HG03354 (cell line): ENCODE measurements around the gene SOS1.
"Not testable (repeated sequence)": the region's sequence is repeated elsewhere in the genome, so short reads cannot be mapped to it uniquely, and the experiment has no call there.

Experiments used
- ATAC-seq: cut with Tn5 transposase; IDR thresholded peaks from one replicate; pipeline ENCODE4 v1.9.1; 2021; ENCODE audit warnings: mild to moderate bottlenecking; ENCODE audit not compliant: unreplicated experiment, poor library complexity, severe bottlenecking

Gene SOS1

GRCh38 chr2:39120771-39121522 is at the start of gene SOS1:
Gene SOS1, minus strand, starts transcription at chr2:39121051. Its CDS starts 629 bp downstream, at chr2:39120422.
- peak; percentile 50 for ATAC-seq

GRCh38 chr2:39164089-39164488 is 43.2 kb upstream of the SOS1 start:
- no peak for ATAC-seq

- ATAC-seq, result no peak
Observed at GRCh38 chr2:39160982-39161381, 40.1 kb upstream of the SOS1 start.

- no peak for ATAC-seq
Observed at GRCh38 chr2:39159283-39159682, 38.4 kb upstream of the SOS1 start.

- ATAC-seq, result no peak
Observed at GRCh38 chr2:39158351-39158750, 37.5 kb upstream of the SOS1 start.

GRCh38 chr2:39156846-39157245 is 36.0 kb upstream of the SOS1 start:
- ATAC-seq, result no peak

- ATAC-seq, result no peak
Observed at GRCh38 chr2:39156107-39156506, 35.3 kb upstream of the SOS1 start.

GRCh38 chr2:39155573-39155972 is 34.7 kb upstream of the SOS1 start:
- not testable (repeated sequence) for ATAC-seq

- no peak for ATAC-seq
Observed at GRCh38 chr2:39154944-39155343, 34.1 kb upstream of the SOS1 start.

GRCh38 chr2:39153312-39153711 is 32.5 kb upstream of the SOS1 start:
- ATAC-seq, result no peak

GRCh38 chr2:39152504-39152903 is 31.7 kb upstream of the SOS1 start:
- ATAC-seq, result no peak

- no peak for ATAC-seq
Observed at GRCh38 chr2:39150890-39151497, 30.1 kb upstream of the SOS1 start.

- no peak for ATAC-seq
Observed at GRCh38 chr2:39150102-39150562, 29.3 kb upstream of the SOS1 start.

GRCh38 chr2:39146630-39147029 is 25.8 kb upstream of the SOS1 start:
- no peak for ATAC-seq

- ATAC-seq, result no peak
Observed at GRCh38 chr2:39145906-39146421, 25.1 kb upstream of the SOS1 start.

GRCh38 chr2:39144416-39144815 is 23.6 kb upstream of the SOS1 start:
- ATAC-seq, result no peak

GRCh38 chr2:39142904-39143605 is 22.2 kb upstream of the SOS1 start:
- ATAC-seq, result no peak

GRCh38 chr2:39141334-39142271 is 20.8 kb upstream of the SOS1 start:
- ATAC-seq, result peak; percentile 89

GRCh38 chr2:39140948-39141333 is 20.1 kb upstream of the SOS1 start:
- ATAC-seq, result peak; percentile 28
